ENCODE data around the gene GLRX.

- no peak for TF ChIP-seq CTCF (conservative IDR thresholded peaks at IDR 0.05; ENCODE audit: low read depth, low read length)
- no peak for TF ChIP-seq EZH2 (IDR thresholded peaks at IDR 0.05; ENCODE audit: borderline replicate concordance, low read depth, low read length, poor library complexity, severe bottlenecking)
Measured at GRCh38 chr5:95808686-95809413, 13.7 kb downstream of the GLRX start.

Measured in A673 (cell line).